ENCODE data around the gene CNNM2. TPM values are rescaled to one million over a fixed set of nuclear protein-coding genes. Genes with fewer than 3 reads are reported as not detected.
A peak's percentile ranks its signal among the peaks of the same experiment; 100 is the strongest.

The CNNM2 gene
- total RNA-seq, 2 donors from 2014 or later, result 9.0 to 10.9 TPM

- Mint-ChIP-seq H3K9me3 (no peaks in the 10 kb centered on the region), H3K36me3 (ENCODE audit: insufficient read depth in 2 of 2) (peaks cover 0 to 5% of the 10 kb centered on the region in 2 donors), H3K4me3 (no peak overlapping the region), H3K27me3 (ENCODE audit: low read depth) (no peaks in the 10 kb centered on the region), H3K4me1 (ENCODE audit: low read depth) (peaks cover 23% of the 10 kb centered on the region), H3K27ac (no peak overlapping the region)
- ATAC-seq (replicated peaks in 1 of 2), result no peak
- no peak for DNase-seq
Observed at GRCh38 chr10:102931643-102932042, 13.5 kb downstream of the CNNM2 start.

- DNase-seq (no peak), ATAC-seq (replicated peaks in 1 of 2) (peak; percentile 8 to 11)
- peak overlapping the region; percentile 83 for H3K27ac Mint-ChIP-seq
- H3K36me3 Mint-ChIP-seq (ENCODE audit: insufficient read depth in 2 of 2), result peaks cover 0 to 1% of the 10 kb centered on the region in 2 donors
- H3K27me3 Mint-ChIP-seq (ENCODE audit: low read depth), result no peaks in the 10 kb centered on the region
- no peaks in the 10 kb centered on the region for H3K9me3 Mint-ChIP-seq
- H3K4me3 Mint-ChIP-seq, result peak overlapping the region; percentile 61 to 67
- H3K4me1 Mint-ChIP-seq (ENCODE audit: low read depth), result peaks cover 19% of the 10 kb centered on the region
Observed at GRCh38 chr10:102935505-102935904, 17.4 kb downstream of the CNNM2 start.

- ATAC-seq (replicated peaks in 1 of 2) (peak; percentile 91), DNase-seq (peak; percentile 53 to 56)
- H3K27me3 Mint-ChIP-seq (ENCODE audit: low read depth), result no peaks in the 10 kb centered on the region
- H3K27ac Mint-ChIP-seq, result peak overlapping the region; percentile 83
- H3K9me3 Mint-ChIP-seq, result no peaks in the 10 kb centered on the region
- H3K36me3 Mint-ChIP-seq (ENCODE audit: insufficient read depth in 2 of 2), result peaks cover 0 to 1% of the 10 kb centered on the region in 2 donors
- peaks cover 19% of the 10 kb centered on the region for H3K4me1 Mint-ChIP-seq (ENCODE audit: low read depth)
- peak overlapping the region; percentile 61 to 67 for H3K4me3 Mint-ChIP-seq
Observed at GRCh38 chr10:102935939-102936605, 18.0 kb downstream of the CNNM2 start.

GRCh38 chr10:102941401-102941800 lies 23.3 kb downstream of the CNNM2 start:
- H3K27ac Mint-ChIP-seq, result no peak overlapping the region
- no peaks in the 10 kb centered on the region for H3K9me3 Mint-ChIP-seq
- no peak for DNase-seq
- H3K27me3 Mint-ChIP-seq (ENCODE audit: low read depth), result no peaks in the 10 kb centered on the region
- H3K36me3 Mint-ChIP-seq (ENCODE audit: insufficient read depth in 2 of 2), result no peaks in the 10 kb centered on the region
- ATAC-seq (replicated peaks in 1 of 2), result no peak
- peaks cover 10% of the 10 kb centered on the region for H3K4me1 Mint-ChIP-seq (ENCODE audit: low read depth)
- no peak overlapping the region for H3K4me3 Mint-ChIP-seq

- ATAC-seq (replicated peaks in 1 of 2), result no peak
- DNase-seq, result no peak
- H3K36me3 Mint-ChIP-seq (ENCODE audit: insufficient read depth in 2 of 2), result no peaks in the 10 kb centered on the region
- no peak overlapping the region for H3K4me3 Mint-ChIP-seq
- H3K27ac Mint-ChIP-seq, result no peak overlapping the region
- H3K27me3 Mint-ChIP-seq (ENCODE audit: low read depth), result no peaks in the 10 kb centered on the region
- H3K9me3 Mint-ChIP-seq, result no peaks in the 10 kb centered on the region
- no peaks in the 10 kb centered on the region for H3K4me1 Mint-ChIP-seq (ENCODE audit: low read depth)
Observed at GRCh38 chr10:102945449-102945848, 27.4 kb downstream of the CNNM2 start.

GRCh38 chr10:102945962-102946361 lies 27.9 kb downstream of the CNNM2 start:
- H3K27me3 Mint-ChIP-seq (ENCODE audit: low read depth), result no peaks in the 10 kb centered on the region
- ATAC-seq (replicated peaks in 1 of 2), result no peak
- no peak overlapping the region for H3K27ac Mint-ChIP-seq
- DNase-seq, result no peak
- no peaks in the 10 kb centered on the region for H3K36me3 Mint-ChIP-seq (ENCODE audit: insufficient read depth in 2 of 2)
- no peaks in the 10 kb centered on the region for H3K4me1 Mint-ChIP-seq (ENCODE audit: low read depth)
- no peaks in the 10 kb centered on the region for H3K9me3 Mint-ChIP-seq
- H3K4me3 Mint-ChIP-seq, result no peak overlapping the region

- H3K27ac Mint-ChIP-seq, result no peak overlapping the region
- ATAC-seq (replicated peaks in 1 of 2) (no peak), DNase-seq (no peak)
- no peaks in the 10 kb centered on the region for H3K9me3 Mint-ChIP-seq
- no peaks in the 10 kb centered on the region for H3K36me3 Mint-ChIP-seq (ENCODE audit: insufficient read depth in 2 of 2)
- no peak overlapping the region for H3K4me3 Mint-ChIP-seq
- H3K27me3 Mint-ChIP-seq (ENCODE audit: low read depth), result no peaks in the 10 kb centered on the region
- no peaks in the 10 kb centered on the region for H3K4me1 Mint-ChIP-seq (ENCODE audit: low read depth)
Observed at GRCh38 chr10:102946992-102947391, 28.9 kb downstream of the CNNM2 start.

- Mint-ChIP-seq H3K27ac (no peak overlapping the region), H3K4me3 (no peak overlapping the region), H3K4me1 (ENCODE audit: low read depth) (no peaks in the 10 kb centered on the region), H3K9me3 (no peaks in the 10 kb centered on the region), H3K27me3 (ENCODE audit: low read depth) (no peaks in the 10 kb centered on the region), H3K36me3 (ENCODE audit: insufficient read depth in 2 of 2) (no peaks in the 10 kb centered on the region)
- no peak for ATAC-seq (replicated peaks in 1 of 2)
- DNase-seq, result no peak
Observed at GRCh38 chr10:102948176-102948575, 30.1 kb downstream of the CNNM2 start.

GRCh38 chr10:102948786-102949185 lies 30.7 kb downstream of the CNNM2 start:
- ATAC-seq (replicated peaks in 1 of 2) (no peak), DNase-seq (no peak)
- Mint-ChIP-seq H3K36me3 (ENCODE audit: insufficient read depth in 2 of 2) (no peaks in the 10 kb centered on the region), H3K27me3 (ENCODE audit: low read depth) (no peaks in the 10 kb centered on the region), H3K4me1 (ENCODE audit: low read depth) (no peaks in the 10 kb centered on the region), H3K4me3 (no peak overlapping the region), H3K9me3 (no peaks in the 10 kb centered on the region), H3K27ac (no peak overlapping the region)

- no peaks in the 10 kb centered on the region for H3K4me1 Mint-ChIP-seq (ENCODE audit: low read depth)
- ATAC-seq (replicated peaks in 1 of 2) (no peak), DNase-seq (no peak)
- H3K36me3 Mint-ChIP-seq (ENCODE audit: insufficient read depth in 2 of 2), result no peaks in the 10 kb centered on the region
- no peaks in the 10 kb centered on the region for H3K27me3 Mint-ChIP-seq (ENCODE audit: low read depth)
- no peaks in the 10 kb centered on the region for H3K9me3 Mint-ChIP-seq
- no peak overlapping the region for H3K4me3 Mint-ChIP-seq
- no peak overlapping the region for H3K27ac Mint-ChIP-seq
Observed at GRCh38 chr10:102949916-102950315, 31.8 kb downstream of the CNNM2 start.

- Mint-ChIP-seq H3K27me3 (ENCODE audit: low read depth) (no peaks in the 10 kb centered on the region), H3K4me3 (no peak overlapping the region)
Observed at GRCh38 chr10:102951316-102951715, 33.2 kb downstream of the CNNM2 start.

GRCh38 chr10:102959360-102959759 lies 41.3 kb downstream of the CNNM2 start:
- no peak overlapping the region for H3K4me3 Mint-ChIP-seq
- no peak overlapping the region for H3K27ac Mint-ChIP-seq
- H3K27me3 Mint-ChIP-seq (ENCODE audit: low read depth), result no peaks in the 10 kb centered on the region
- H3K4me1 Mint-ChIP-seq (ENCODE audit: low read depth), result no peaks in the 10 kb centered on the region
- DNase-seq (no peak), ATAC-seq (replicated peaks in 1 of 2) (no peak)
- H3K36me3 Mint-ChIP-seq (ENCODE audit: insufficient read depth in 2 of 2), result no peaks in the 10 kb centered on the region
- H3K9me3 Mint-ChIP-seq, result no peaks in the 10 kb centered on the region

More at GRCh38 chr10:102951316-102951715, 33.2 kb downstream of the CNNM2 start:
- no peak overlapping the region for H3K27ac Mint-ChIP-seq
- DNase-seq, result no peak
- ATAC-seq (replicated peaks in 1 of 2), result no peak
- no peaks in the 10 kb centered on the region for H3K4me1 Mint-ChIP-seq (ENCODE audit: low read depth)
- no peaks in the 10 kb centered on the region for H3K36me3 Mint-ChIP-seq (ENCODE audit: insufficient read depth in 2 of 2)
- H3K9me3 Mint-ChIP-seq, result no peaks in the 10 kb centered on the region

- Mint-ChIP-seq H3K4me1 (ENCODE audit: low read depth) (no peaks in the 10 kb centered on the region), H3K27me3 (ENCODE audit: low read depth) (no peaks in the 10 kb centered on the region), H3K36me3 (ENCODE audit: insufficient read depth in 2 of 2) (no peaks in the 10 kb centered on the region), H3K9me3 (no peaks in the 10 kb centered on the region), H3K27ac (no peak overlapping the region), H3K4me3 (no peak overlapping the region)
- no peak for DNase-seq
- ATAC-seq (replicated peaks in 1 of 2), result no peak
Observed at GRCh38 chr10:102960157-102960556, 42.1 kb downstream of the CNNM2 start.

- H3K4me3 Mint-ChIP-seq, result no peak overlapping the region
- no peaks in the 10 kb centered on the region for H3K4me1 Mint-ChIP-seq (ENCODE audit: low read depth)
- H3K9me3 Mint-ChIP-seq, result no peaks in the 10 kb centered on the region
- no peak overlapping the region for H3K27ac Mint-ChIP-seq
- no peaks in the 10 kb centered on the region for H3K36me3 Mint-ChIP-seq (ENCODE audit: insufficient read depth in 2 of 2)
- ATAC-seq (replicated peaks in 1 of 2) (no peak), DNase-seq (no peak)
- no peaks in the 10 kb centered on the region for H3K27me3 Mint-ChIP-seq (ENCODE audit: low read depth)
Observed at GRCh38 chr10:102962267-102962666, 44.2 kb downstream of the CNNM2 start.
